Stimulated activated CD8-positive, alpha-beta memory T cell treated with anti-CD3 and anti-CD28 coated beads, Interleukin-15, amount 100 ng/mL, for 48 hours (primary cell): Measurements from ENCODE around the gene C10orf105.

Experiments used
- DNase-seq, 2 donors: peaks; one replicate each; pipeline ENCODE4 v3.0.0-alpha.2; 2020; ENCODE audit warnings: low read depth in 2 of 2

Gene C10orf105

GRCh38 chr10:71675295-71675970 is 44.1 kb downstream of the C10orf105 start:
- DNase-seq, result no peak

GRCh38 chr10:71671994-71672946 is 47.3 kb downstream of the C10orf105 start:
- DNase-seq, result no peak

GRCh38 chr10:71667387-71667752 is 52.2 kb downstream of the C10orf105 start:
- DNase-seq, result no peak

GRCh38 chr10:71666639-71667386 is 52.8 kb downstream of the C10orf105 start:
- no peak for DNase-seq

GRCh38 chr10:71665456-71665855 is 54.1 kb downstream of the C10orf105 start:
- DNase-seq, result no peak

GRCh38 chr10:71664585-71664984 is 55.0 kb downstream of the C10orf105 start:
- no peak for DNase-seq

GRCh38 chr10:71663311-71663710 is 56.3 kb downstream of the C10orf105 start:
- no peak for DNase-seq

GRCh38 chr10:71661779-71662336 is 57.7 kb downstream of the C10orf105 start:
- no peak for DNase-seq
